Stomach (tissue), 9 donors: ENCODE data around the gene CDK13. TPM values are rescaled to one million over a fixed set of nuclear protein-coding genes. Genes with fewer than 3 reads are reported as not detected.

Experiments used
- DNase-seq, 2 donors: peaks; one replicate each; pipeline versions ENCODE4 v3.0.0 to v3.0.0-alpha.2; 2013 to 2019
- H3K27ac ChIP-seq, 5 donors: fragments of 200-600 bp in 4 of 5; sonication (generic) in 4 of 5; one replicate each; pipeline ENCODE4 v1.5.1; 2013 to 2019; ENCODE audit warnings: mild to moderate bottlenecking in 1 of 5, moderate library complexity in 1 of 5
- H3K27me3 ChIP-seq, 3 donors: fragments of 200-600 bp; sonication (generic); one replicate each; pipeline ENCODE4 v1.5.1; 2017 to 2019; ENCODE audit warnings: mixed run types in 1 of 3
- H3K36me3 ChIP-seq, 4 donors: fragments of 200-600 bp; sonication (generic); 1 replicate in 3 of 4; 2 replicates in 1 of 4; pipeline ENCODE4 v1.5.1; 2016 to 2019
- H3K4me1 ChIP-seq, 4 donors: fragments of 200-600 bp; sonication (generic); one replicate each; pipeline ENCODE4 v1.5.1; 2016 to 2019
- H3K4me3 ChIP-seq, 4 donors: fragments of 200-600 bp; sonication (generic) in 3 of 4; one replicate each; pipeline ENCODE4 v1.5.1; 2016 to 2019; ENCODE audit warnings: mild to moderate bottlenecking in 1 of 4
- H3K9me3 ChIP-seq, 4 donors: fragments of 200-600 bp; sonication (generic); one replicate each; pipeline ENCODE4 v1.5.1; 2016 to 2019
- CTCF ChIP-seq, 7 experiments: fragments of 450-650 bp in 4 of 7; fragments of 200-600 bp in 3 of 7; sonication (generic) in 3 of 7; IDR thresholded peaks; one replicate each; pipeline ENCODE4 v1.5.1; 2016 to 2019; ENCODE audit warnings: antibody characterized with exemption in 7 of 7, control low read depth in 2 of 7, mild to moderate bottlenecking in 1 of 7
- EP300 ChIP-seq: sonication (generic); formaldehyde crosslinking; IDR thresholded peaks from one replicate; pipeline ENCODE4 v1.6.1; 2017; ENCODE audit warnings: antibody characterized with exemption
- POLR2A ChIP-seq, 4 donors: fragments of 450-650 bp; IDR thresholded peaks; one replicate each; pipeline ENCODE4 v1.6.1; 2016; ENCODE audit warnings: antibody characterized with exemption in 4 of 4, control low read depth in 2 of 4, mild to moderate bottlenecking in 1 of 4, moderate library complexity in 1 of 4
- POLR2AphosphoS5 ChIP-seq, 3 donors: sonication (generic); formaldehyde crosslinking; IDR thresholded peaks; one replicate each; pipeline ENCODE4 v1.6.1; 2016; ENCODE audit warnings: antibody characterized with exemption in 3 of 3
- whole genome bisulfite sequencing, 5 donors: extraction: QIAGEN DNeasy Blood & Tissue Kit in 3 of 5; methylation state at CpG; one replicate each; pipeline versions ENCODE4 v1.1.5 to v1.1.7; 2013 to 2018; 5-methylcytosine and 5-hydroxymethylcytosine counted together
- intact Hi-C: fragments of 100-400 bp; cut with DNase I; formaldehyde crosslinking; loops from one replicate; pipeline ENCODE4 v1.15.1; 2023; ENCODE audit warnings: low total_unique reads
- polyA plus RNA-seq, 3 donors: library from polyadenylated mRNA; stranded (reverse); fragments of 200-250 nt; gene quantifications; one replicate each; pipeline ENCODE4 v1.2.3, GENCODE V29; 2013
- total RNA-seq, 5 donors: library from RNA; depleted of rRNA; stranded (reverse); fragments of >200 nt; gene quantifications; one replicate each; pipeline versions ENCODE4 v1.1.0 to v1.2.3, GENCODE V29; 2014 to 2016
- donor health status: healthy with polysubstance abuse.
- donor health status: Bipolar disorder and iron deficiency.
- donor health status: healthy.

The CDK13 gene
- total and polyA plus RNA-seq, 8 donors: 7.0 to 140 (median 66.2) TPM

- no peaks in the 10 kb centered on the region for H3K9me3 ChIP-seq
- H3K36me3 ChIP-seq: no peaks in the 10 kb centered on the region
- H3K27ac ChIP-seq: no peak overlapping the region
- H3K27me3 ChIP-seq: no peaks in the 10 kb centered on the region
- WGBS, 5 donors: 67 to 86% (median 77%) methylated on average over 2 of the region's 2 CpGs
- intact Hi-C loops: no loop called here
- TF ChIP-seq POLR2A (IDR thresholded peaks at IDR 0.05): no peak
- no peak for TF ChIP-seq POLR2AphosphoS5 (IDR thresholded peaks at IDR 0.05)
- no peak for TF ChIP-seq CTCF (IDR thresholded peaks at IDR 0.05)
- TF ChIP-seq EP300: no peak
- H3K4me1 ChIP-seq: no peaks in the 10 kb centered on the region
- H3K4me3 ChIP-seq: no peak overlapping the region
- no peak for DNase-seq
Measured at GRCh38 chr7:39937366-39938153, 12.5 kb upstream of the CDK13 start.

GRCh38 chr7:39942883-39943282, 7.2 kb upstream of the CDK13 start:
- peaks cover 0 to 2% (median under 1%) of the 10 kb centered on the region in 4 donors for H3K4me1 ChIP-seq
- no peak for DNase-seq
- WGBS, 5 donors: 90 to 94% (median 94%) methylated on average over 2 of the region's 2 CpGs
- TF ChIP-seq POLR2AphosphoS5 (IDR thresholded peaks at IDR 0.05) (no peak), POLR2A (IDR thresholded peaks at IDR 0.05) (no peak), CTCF (IDR thresholded peaks at IDR 0.05) (no peak), EP300 (no peak)
- no peak overlapping the region for H3K4me3 ChIP-seq
- H3K27ac ChIP-seq: no peak overlapping the region
- intact Hi-C loops: loop anchor here (10.0 kb wide), 1 partner anchor 192 kb away; the partner anchor contains the start of genes MPLKIP and SUGCT
- no peaks in the 10 kb centered on the region for H3K27me3 ChIP-seq
- no peaks in the 10 kb centered on the region for H3K9me3 ChIP-seq
- H3K36me3 ChIP-seq: no peaks in the 10 kb centered on the region

GRCh38 chr7:39946693-39947092, 3.4 kb upstream of the CDK13 start:
- no peaks in the 10 kb centered on the region for H3K36me3 ChIP-seq
- peaks cover 7 to 10% (median 9%) of the 10 kb centered on the region in 4 donors for H3K4me1 ChIP-seq
- no peaks in the 10 kb centered on the region for H3K9me3 ChIP-seq
- intact Hi-C loops: loop anchor here (10.0 kb wide), 1 partner anchor 188 kb away; the partner anchor contains the start of genes MPLKIP and SUGCT
- H3K27ac ChIP-seq: no peak overlapping the region
- no peak for DNase-seq
- H3K4me3 ChIP-seq: no peak overlapping the region
- H3K27me3 ChIP-seq: no peaks in the 10 kb centered on the region
- WGBS, 5 donors: 79 to 93% (median 85%) methylated on average over 9 of the region's 9 CpGs
- TF ChIP-seq POLR2AphosphoS5 (IDR thresholded peaks at IDR 0.05) (no peak), POLR2A (IDR thresholded peaks at IDR 0.05) (no peak), EP300 (no peak), CTCF (IDR thresholded peaks at IDR 0.05) (no peak)

- TF ChIP-seq CTCF (IDR thresholded peaks at IDR 0.05) (no peak), EP300 (no peak), POLR2AphosphoS5 (IDR thresholded peaks at IDR 0.05) (no peak), POLR2A (IDR thresholded peaks at IDR 0.05) (no peak)
- peaks cover 10 to 26% (median 19%) of the 10 kb centered on the region in 4 donors for H3K4me1 ChIP-seq
- no peaks in the 10 kb centered on the region for H3K36me3 ChIP-seq
- 36 to 39% (median 38%) methylated on average over 10 of the region's 10 CpGs for WGBS, 5 donors
- no peaks in the 10 kb centered on the region for H3K27me3 ChIP-seq
- no peaks in the 10 kb centered on the region for H3K9me3 ChIP-seq
- H3K27ac ChIP-seq: peak overlapping the region; percentile 95 to 100 (median 99)
- H3K4me3 ChIP-seq: peak overlapping the region; percentile 78 to 98 (median 92)
- intact Hi-C loops: loop anchor here (10.0 kb wide), 1 partner anchor 186 kb away; the partner anchor contains the start of genes MPLKIP and SUGCT
- DNase-seq: peak in 1 of 2 donors; percentile 47
Measured at GRCh38 chr7:39948375-39948955, 1.6 kb upstream of the CDK13 start.
